HEK293 (cell line): ENCODE results near the gene RAB36.

Experiments
- CTCF ChIA-PET: fragments of 350-600 bp; formaldehyde crosslinking; extraction: SDS; loops from one replicate; lab custom pipeline; 2021; ENCODE audit warnings: antibody characterized with exemption; lab: Yijun Ruan, JAX
- POLR2A ChIA-PET: fragments of 300-600 bp; formaldehyde crosslinking; extraction: SDS; loops from one replicate; lab custom pipeline; 2020; ENCODE audit warnings: antibody characterized with exemption, inconsistent platforms; lab: Yijun Ruan, JAX
- H3K27ac ChIP-seq: fragments of 200-500 bp; sonication (Bioruptor generic); 2 replicates; pipeline ENCODE4 v1.5.1; 2014; ENCODE audit warnings: low read depth, low read length, control low read depth, inconsistent platforms; ENCODE audit errors: extremely low read depth
- H3K36me3 ChIP-seq, 2 experiments: fragments of 200-500 bp in 1 of 2; sonication (Bioruptor generic) in 1 of 2; 1 replicate in 1 of 2; 2 replicates in 1 of 2; pipeline ENCODE4 v1.5.1; 2014 to 2017; ENCODE audit warnings: inconsistent platforms in 2 of 2, low read length in 2 of 2; ENCODE audit not compliant: control insufficient read depth in 2 of 2, insufficient read depth in 1 of 2
- H3K4me1 ChIP-seq: fragments of 200-500 bp; sonication (Bioruptor generic); 2 replicates; pipeline ENCODE4 v1.5.1; 2014; ENCODE audit warnings: mild to moderate bottlenecking, low read length, inconsistent platforms; ENCODE audit not compliant: control insufficient read depth, insufficient read depth
- H3K4me3 ChIP-seq: 2 replicates; pipeline ENCODE4 v1.5.1; 2011; ENCODE audit warnings: low read depth, mild to moderate bottlenecking, control low read depth, low read length, moderate library complexity
- H3K9me3 ChIP-seq: fragments of 200-500 bp; sonication (Bioruptor generic); 2 replicates; pipeline ENCODE4 v1.5.1; 2014; ENCODE audit warnings: low read depth, low read length, inconsistent platforms; ENCODE audit not compliant: control insufficient read depth, insufficient read depth
- ELK4 ChIP-seq: IDR thresholded peaks from 2 replicates; pipeline ENCODE4 v1.6.1; 2011; ENCODE audit warnings: mild to moderate bottlenecking, low read depth, low read length, borderline replicate concordance
- GFI1B ChIP-seq: fragments of 450-650 bp; formaldehyde crosslinking; IDR thresholded peaks from 2 replicates; pipeline ENCODE4 v1.5.1; 2016; ENCODE audit warnings: missing biosample characterization, missing genetic modification characterization
- MZF1 ChIP-seq: fragments of 450-650 bp; formaldehyde crosslinking; IDR thresholded peaks from 2 replicates; pipeline ENCODE4 v1.5.1; 2017; ENCODE audit warnings: missing biosample characterization, missing genetic modification characterization, borderline replicate concordance
- OVOL3 ChIP-seq: fragments of 450-650 bp; formaldehyde crosslinking; IDR thresholded peaks from 2 replicates; pipeline ENCODE4 v1.5.1; 2016; ENCODE audit warnings: missing biosample characterization, missing genetic modification characterization
- PRDM4 ChIP-seq: fragments of 450-650 bp; formaldehyde crosslinking; IDR thresholded peaks from 2 replicates; pipeline ENCODE4 v1.5.1; 2017; ENCODE audit warnings: missing biosample characterization, missing genetic modification characterization
- RBAK ChIP-seq: fragments of 450-650 bp; formaldehyde crosslinking; IDR thresholded peaks from 2 replicates; pipeline ENCODE4 v1.5.1; 2016; ENCODE audit warnings: missing biosample characterization, missing genetic modification characterization
- SP2 ChIP-seq: fragments of 450-650 bp; formaldehyde crosslinking; IDR thresholded peaks from 2 replicates; pipeline ENCODE4 v1.5.1; 2016; ENCODE audit warnings: missing biosample characterization, missing genetic modification characterization
- ZFP41 ChIP-seq: fragments of 450-650 bp; formaldehyde crosslinking; IDR thresholded peaks from 2 replicates; pipeline ENCODE4 v1.5.1; 2016; ENCODE audit warnings: missing biosample characterization, missing genetic modification characterization, borderline replicate concordance
- ZFP69B ChIP-seq: fragments of 450-650 bp; formaldehyde crosslinking; IDR thresholded peaks from 2 replicates; pipeline ENCODE4 v1.5.1; 2016; ENCODE audit warnings: missing biosample characterization, missing genetic modification characterization
- ZNF10 ChIP-seq: fragments of 450-650 bp; formaldehyde crosslinking; IDR thresholded peaks from 2 replicates; pipeline ENCODE4 v1.5.1; 2017; ENCODE audit warnings: missing biosample characterization, missing genetic modification characterization
- ZNF19 ChIP-seq: fragments of 450-650 bp; formaldehyde crosslinking; IDR thresholded peaks from 2 replicates; pipeline ENCODE4; 2016; ENCODE audit warnings: missing biosample characterization, missing genetic modification characterization, low read depth
- ZNF473 ChIP-seq: fragments of 450-650 bp; formaldehyde crosslinking; IDR thresholded peaks from 2 replicates; pipeline ENCODE4 v1.5.1; 2017; ENCODE audit warnings: missing biosample characterization, missing genetic modification characterization
- ZNF624 ChIP-seq: fragments of 450-650 bp; formaldehyde crosslinking; IDR thresholded peaks from 2 replicates; pipeline ENCODE4 v1.5.1; 2017; ENCODE audit warnings: missing biosample characterization, missing genetic modification characterization
- ZNF629 ChIP-seq: fragments of 450-650 bp; formaldehyde crosslinking; IDR thresholded peaks from 2 replicates; pipeline ENCODE4 v1.5.1; 2017; ENCODE audit warnings: missing biosample characterization, missing genetic modification characterization
- ZNF658 ChIP-seq: fragments of 450-650 bp; formaldehyde crosslinking; IDR thresholded peaks from 2 replicates; pipeline ENCODE4; 2016; ENCODE audit warnings: missing biosample characterization, missing genetic modification characterization
- ZNF707 ChIP-seq: fragments of 450-650 bp; formaldehyde crosslinking; IDR thresholded peaks from 2 replicates; pipeline ENCODE4 v1.5.1; 2016; ENCODE audit warnings: missing biosample characterization, missing genetic modification characterization
- ZNF747 ChIP-seq: fragments of 450-650 bp; formaldehyde crosslinking; IDR thresholded peaks from 2 replicates; pipeline ENCODE4 v1.5.1; 2016; ENCODE audit warnings: missing biosample characterization, missing genetic modification characterization
- ZNF776 ChIP-seq: fragments of 450-650 bp; formaldehyde crosslinking; IDR thresholded peaks from 2 replicates; pipeline ENCODE4 v1.5.0; 2017; ENCODE audit warnings: missing biosample characterization, missing genetic modification characterization, borderline replicate concordance
- ZSCAN30 ChIP-seq: fragments of 450-650 bp; IDR thresholded peaks from 2 replicates; pipeline ENCODE4 v1.5.1; 2018; ENCODE audit warnings: missing biosample characterization, mild to moderate bottlenecking, missing genetic modification characterization, moderate library complexity
- ZSCAN5A ChIP-seq: fragments of 450-650 bp; formaldehyde crosslinking; IDR thresholded peaks from 2 replicates; pipeline ENCODE4 v1.5.1; 2016; ENCODE audit warnings: missing biosample characterization, missing genetic modification characterization

The RAB36 gene

GRCh38 chr22:23169043-23169406 is 23.7 kb downstream of the RAB36 start:
- ChIA-PET CTCF (interaction anchor here (0.7 to 1.6 kb wide), 2 partner anchors 113 to 123 kb away, joined by 3 to 6 read pairs; no protein-coding TSS in a partner anchor), POLR2A (no interaction called here)

GRCh38 chr22:23175817-23176644 is 30.8 kb downstream of the RAB36 start:
- Histone ChIP-seq H3K4me3 (no peak overlapping the region), H3K27ac (no peak overlapping the region), H3K9me3 (no peaks in the 10 kb centered on the region), H3K36me3 (no peaks in the 10 kb centered on the region), H3K4me1 (no peaks in the 10 kb centered on the region)
- CTCF ChIA-PET: interaction anchor here (0.6 to 11.5 kb wide), 9 partner anchors 29 to 1600 kb away, joined by 3 to 207 read pairs (median 4); no protein-coding TSS in a partner anchor
- POLR2A ChIA-PET: no interaction called here
- no peak for TF ChIP-seq ZNF776

More at GRCh38 chr22:23169043-23169406, 23.7 kb downstream of the RAB36 start:
- H3K36me3 ChIP-seq: no peaks in the 10 kb centered on the region
- H3K4me3 ChIP-seq: no peak overlapping the region
- no peak overlapping the region for H3K27ac ChIP-seq
- no peaks in the 10 kb centered on the region for H3K9me3 ChIP-seq
- no peak for TF ChIP-seq ZNF473 (tag by site-specific recombination)
- TF ChIP-seq ZSCAN30 (tag by site-specific recombination): no peak
- TF ChIP-seq ZNF624 (tag by site-specific recombination): no peak
- no peak for TF ChIP-seq ZNF658 (tag by site-specific recombination)
- no peak for TF ChIP-seq OVOL3 (tag by site-specific recombination)
- TF ChIP-seq GFI1B (tag by site-specific recombination): no peak
- no peak for TF ChIP-seq MZF1 (tag by site-specific recombination)
- H3K4me1 ChIP-seq: no peaks in the 10 kb centered on the region

- no peaks in the 10 kb centered on the region for H3K9me3 ChIP-seq
- TF ChIP-seq PRDM4 (tag by site-specific recombination) (no peak), ZNF473 (tag by site-specific recombination) (no peak)
- H3K4me3 ChIP-seq: no peak overlapping the region
- ChIA-PET POLR2A (interaction anchor here (0.6 to 1.0 kb wide), 2 partner anchors 13 to 105 kb away, joined by 3 to 5 read pairs; no protein-coding TSS in a partner anchor), CTCF (interaction anchor here (0.6 to 11.5 kb wide), 8 partner anchors 74 to 1066 kb away, joined by 3 to 207 read pairs (median 6); no protein-coding TSS in a partner anchor)
- H3K36me3 ChIP-seq: no peaks in the 10 kb centered on the region
- H3K4me1 ChIP-seq: no peaks in the 10 kb centered on the region
- no peak overlapping the region for H3K27ac ChIP-seq
Measured at GRCh38 chr22:23176645-23177027, 31.4 kb downstream of the RAB36 start.

- Histone ChIP-seq H3K27ac (no peak overlapping the region), H3K36me3 (peaks cover 0 to 6% of the 10 kb centered on the region in 2 experiments; a peak in 1 of 3 replicates), H3K9me3 (no peaks in the 10 kb centered on the region), H3K4me1 (no peaks in the 10 kb centered on the region), H3K4me3 (no peak overlapping the region)
- ChIA-PET CTCF (interaction anchor here (0.6 to 11.5 kb wide), 11 partner anchors 29 to 1067 kb away, joined by 3 to 207 read pairs (median 3); partner anchors contain the start of gene RAB36), POLR2A (interaction anchor here (0.6 to 1.0 kb wide), 3 partner anchors 12 to 105 kb away, joined by 3 to 5 read pairs (median 3); no protein-coding TSS in a partner anchor)
- TF ChIP-seq ELK4: no peak
- no peak for TF ChIP-seq ZNF707 (tag by site-specific recombination)
- TF ChIP-seq ZFP41 (tag by site-specific recombination): no peak
- no peak for TF ChIP-seq ZFP69B (tag by site-specific recombination)
- TF ChIP-seq ZSCAN5A (tag by site-specific recombination): no peak
- TF ChIP-seq ZNF776: no peak
- no peak for TF ChIP-seq RBAK (tag by site-specific recombination)
- TF ChIP-seq ZNF629 (tag by site-specific recombination): no peak
- TF ChIP-seq ZNF747: no peak
- TF ChIP-seq SP2 (tag by site-specific recombination): no peak
- TF ChIP-seq ZNF10 (tag by site-specific recombination): no peak
- TF ChIP-seq ZNF19: no peak
Measured at GRCh38 chr22:23177197-23177596, 31.9 kb downstream of the RAB36 start.
